ENCODE measurements around the gene EFS.

The EFS gene

GRCh38 chr14:23359167-23359626 lies 5.8 kb downstream of the EFS start:
- no peak for DNase-seq (ENCODE audit: low spot score)

GRCh38 chr14:23358553-23359166 lies 6.3 kb downstream of the EFS start:
- no peak for DNase-seq (ENCODE audit: low spot score)

- DNase-seq (ENCODE audit: low spot score): no peak
Measured at GRCh38 chr14:23358042-23358441, 6.9 kb downstream of the EFS start.

GRCh38 chr14:23357261-23357660 lies 7.7 kb downstream of the EFS start:
- no peak for DNase-seq (ENCODE audit: low spot score)

- no peak for DNase-seq (ENCODE audit: low spot score)
Measured at GRCh38 chr14:23356662-23357061, 8.3 kb downstream of the EFS start.

- no peak for DNase-seq (ENCODE audit: low spot score)
Measured at GRCh38 chr14:23355871-23356435, 9.0 kb downstream of the EFS start.

GRCh38 chr14:23354990-23355389 lies 10.0 kb downstream of the EFS start:
- DNase-seq (ENCODE audit: low spot score): no peak

GRCh38 chr14:23353433-23353780 lies 11.6 kb downstream of the EFS start:
- no peak for DNase-seq (ENCODE audit: low spot score)

GRCh38 chr14:23352506-23353432 lies 12.2 kb downstream of the EFS start, which contains the start of gene SLC22A17:
SLC22A17 (minus strand) TSS chr14:23352887.
- no peak for DNase-seq (ENCODE audit: low spot score)

GRCh38 chr14:23351681-23352505 lies 13.1 kb downstream of the EFS start:
- DNase-seq (ENCODE audit: low spot score): no peak

GRCh38 chr14:23349156-23349845 lies 15.7 kb downstream of the EFS start:
- no peak for DNase-seq (ENCODE audit: low spot score)

GRCh38 chr14:23348297-23348655 lies 16.7 kb downstream of the EFS start:
- no peak for DNase-seq (ENCODE audit: low spot score)

GRCh38 chr14:23347406-23348296 lies 17.3 kb downstream of the EFS start:
- DNase-seq (ENCODE audit: low spot score): no peak

GRCh38 chr14:23346693-23347405 lies 18.1 kb downstream of the EFS start:
- no peak for DNase-seq (ENCODE audit: low spot score)

- no peak for DNase-seq (ENCODE audit: low spot score)
Measured at GRCh38 chr14:23345987-23346692, 18.8 kb downstream of the EFS start.

GRCh38 chr14:23344481-23344880 lies 20.5 kb downstream of the EFS start:
- no peak for DNase-seq (ENCODE audit: low spot score)

GRCh38 chr14:23339506-23340268 lies 25.3 kb downstream of the EFS start:
- DNase-seq (ENCODE audit: low spot score): no peak

- DNase-seq (ENCODE audit: low spot score): no peak
Measured at GRCh38 chr14:23335623-23336022, 29.3 kb downstream of the EFS start.
